Parathyroid adenoma (tissue), 2 donors: ENCODE results near the gene ZNF319.

Source experiments
- H2AFZ ChIP-seq: fragments of 300-600 bp; sonication (generic); one replicate; pipeline ENCODE4 v1.7.0; 2017; ENCODE audit warnings: antibody characterized with exemption, mild to moderate bottlenecking
- H3K27ac ChIP-seq: fragments of 300-600 bp; sonication (generic); one replicate; pipeline ENCODE4 v1.7.0; 2017
- H3K27me3 ChIP-seq: fragments of 300-600 bp; sonication (generic); one replicate; pipeline ENCODE4 v1.7.0; 2017; ENCODE audit warnings: low read length; ENCODE audit not compliant: control insufficient read depth, insufficient read depth
- H3K36me3 ChIP-seq: fragments of 300-600 bp; sonication (generic); one replicate; pipeline ENCODE4 v1.7.0; 2017; ENCODE audit warnings: low read length; ENCODE audit not compliant: control insufficient read depth, insufficient read depth
- H3K4me1 ChIP-seq: fragments of 300-600 bp; sonication (generic); one replicate; pipeline ENCODE4 v1.7.0; 2017; ENCODE audit warnings: control low read depth
- H3K4me2 ChIP-seq: fragments of 300-600 bp; sonication (generic); one replicate; pipeline ENCODE4 v1.7.0; 2017; ENCODE audit warnings: low read length
- H3K4me3 ChIP-seq: fragments of 300-600 bp; sonication (generic); one replicate; pipeline ENCODE4 v1.7.0; 2017; ENCODE audit warnings: low read depth, low read length
- H3K79me2 ChIP-seq: fragments of 300-600 bp; sonication (generic); one replicate; pipeline ENCODE4 v1.7.0; 2017; ENCODE audit warnings: control low read depth
- H3K9ac ChIP-seq: fragments of 300-600 bp; sonication (generic); one replicate; pipeline ENCODE4 v1.7.0; 2017; ENCODE audit warnings: mild to moderate bottlenecking
- H3K9me3 ChIP-seq: fragments of 300-600 bp; sonication (generic); one replicate; pipeline ENCODE4 v1.7.0; 2017; ENCODE audit warnings: low read length; ENCODE audit not compliant: control insufficient read depth
- CTCF ChIP-seq: fragments of 300-600 bp; sonication (generic); IDR thresholded peaks from one replicate; pipeline ENCODE4 v1.7.0; 2017; ENCODE audit warnings: antibody characterized with exemption, mild to moderate bottlenecking
- donor health status: primary hyperparathyroidism.

Gene ZNF319

DNA sequence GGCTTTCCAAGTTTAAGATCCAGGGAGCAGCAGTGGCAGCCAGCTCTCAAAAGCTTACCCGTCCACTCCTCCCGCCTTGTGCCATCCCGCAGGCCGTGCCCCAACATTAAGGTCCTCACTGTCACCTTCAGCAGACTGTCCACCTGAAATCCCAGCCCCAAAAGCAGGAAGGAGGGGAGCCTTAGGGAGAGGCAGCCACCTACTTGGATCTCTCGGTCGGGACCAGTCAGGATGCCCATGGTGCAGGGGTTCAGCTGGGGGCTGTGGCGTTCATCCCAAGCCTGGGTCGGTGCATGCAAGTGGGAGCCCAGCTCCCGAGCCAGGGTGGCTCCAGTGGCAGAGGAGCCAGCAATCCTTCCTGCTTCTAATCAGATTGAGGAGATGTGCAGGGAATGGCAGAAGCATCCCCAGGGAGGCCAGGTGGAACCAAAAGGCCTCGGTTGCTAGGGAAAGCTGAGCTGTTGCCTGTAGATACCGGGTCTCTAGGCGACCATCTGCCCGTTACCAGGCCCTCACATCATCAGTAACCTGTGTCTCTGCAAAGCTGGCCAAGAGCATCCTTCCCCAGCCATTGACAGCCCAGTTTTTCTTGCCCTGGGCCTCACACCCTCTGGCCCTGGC, 54.2 kb downstream of the ZNF319 start:
- Histone ChIP-seq H3K4me2 (no peak overlapping the region), H3K9me3 (no peaks in the 10 kb centered on the region), H3K9ac (no peak overlapping the region), H3K36me3 (no peaks in the 10 kb centered on the region), H3K4me1 (peaks cover 2% of the 10 kb centered on the region), H3K79me2 (no peaks in the 10 kb centered on the region), H3K27me3 (no peaks in the 10 kb centered on the region), H3K27ac (no peak overlapping the region), H3K4me3 (no peak overlapping the region), H2AFZ (no peak overlapping the region)
- no peak for TF ChIP-seq CTCF

DNA sequence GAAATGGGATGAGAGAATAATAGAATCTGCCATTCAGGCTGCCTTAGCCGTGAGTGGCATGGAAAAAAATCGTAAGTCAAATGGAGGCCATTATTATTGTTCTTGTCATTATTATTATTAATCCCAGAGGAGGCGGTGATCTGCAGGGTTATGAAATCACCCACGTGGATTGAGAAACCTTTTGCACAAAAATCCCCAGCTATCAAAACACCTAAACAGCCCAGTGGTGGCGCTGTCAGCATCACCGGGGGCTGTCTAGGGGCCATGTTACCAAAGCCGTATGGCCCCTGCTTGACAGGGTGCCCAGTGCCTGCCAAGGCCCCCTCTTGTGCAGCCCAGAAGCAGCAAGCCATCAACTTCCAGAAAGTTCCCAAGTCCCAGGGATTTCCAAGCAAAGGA, 54.7 kb downstream of the ZNF319 start:
- peaks cover 5% of the 10 kb centered on the region for H3K4me1 ChIP-seq
- no peaks in the 10 kb centered on the region for H3K79me2 ChIP-seq
- TF ChIP-seq CTCF: no peak
- no peak overlapping the region for H2AFZ ChIP-seq
- no peak overlapping the region for H3K9ac ChIP-seq
- no peaks in the 10 kb centered on the region for H3K27me3 ChIP-seq
- H3K27ac ChIP-seq: no peak overlapping the region
- no peaks in the 10 kb centered on the region for H3K9me3 ChIP-seq
- H3K4me3 ChIP-seq: no peak overlapping the region
- H3K4me2 ChIP-seq: no peak overlapping the region
- H3K36me3 ChIP-seq: no peaks in the 10 kb centered on the region

DNA sequence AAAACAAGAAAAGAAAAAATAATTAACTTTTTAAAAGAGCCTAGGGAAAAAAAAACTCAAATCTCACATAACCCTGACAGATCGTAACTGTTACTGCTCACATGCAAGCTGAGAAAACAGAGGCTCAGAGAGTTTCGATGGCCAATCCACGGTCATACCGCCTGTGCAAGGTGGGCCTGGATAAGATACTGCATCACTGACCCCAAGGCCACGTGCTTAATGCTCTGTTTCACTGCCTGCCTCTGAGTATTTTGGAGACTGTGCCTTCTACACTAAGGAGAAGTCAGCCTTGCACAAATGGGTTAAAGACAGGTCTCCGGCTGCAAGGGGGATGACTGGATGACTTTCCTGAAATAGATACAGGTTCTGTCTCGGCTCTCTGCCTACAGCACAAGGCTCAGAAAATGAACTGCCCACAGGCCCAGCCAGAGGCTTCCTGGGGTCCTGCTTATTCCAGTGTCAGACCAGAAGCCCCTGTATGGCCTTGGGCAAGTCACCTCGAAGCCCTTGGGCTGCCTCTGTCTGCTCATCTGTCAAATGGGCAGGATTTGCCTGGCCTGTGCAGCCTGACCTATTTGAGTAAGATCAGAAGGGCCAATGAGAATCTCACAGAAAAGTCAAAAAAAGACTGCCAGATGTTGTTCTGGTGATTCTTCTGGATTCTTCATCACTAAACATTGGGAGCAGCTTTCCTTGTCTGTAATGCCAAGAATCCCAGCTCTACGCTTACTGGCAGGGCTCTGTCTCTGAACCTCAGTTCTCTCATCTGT, 55.3 kb downstream of the ZNF319 start:
- Histone ChIP-seq H3K9ac (no peak overlapping the region), H3K4me2 (no peak overlapping the region), H3K9me3 (no peaks in the 10 kb centered on the region), H3K4me1 (peaks cover 5% of the 10 kb centered on the region), H3K79me2 (no peaks in the 10 kb centered on the region), H3K27me3 (no peaks in the 10 kb centered on the region), H3K4me3 (no peak overlapping the region), H3K36me3 (no peaks in the 10 kb centered on the region), H2AFZ (no peak overlapping the region), H3K27ac (no peak overlapping the region)
- no peak for TF ChIP-seq CTCF
